RWPE2 (cell line): ENCODE measurements around the gene TNK2.

ENCODE experiments used
- ATAC-seq: fragments of 200-7000 bp; cut with Tn5 transposase; 3 replicates; pipeline ENCODE4 v1.9.1; 2021; ENCODE audit warnings: low read depth
- DNase-seq: peaks from one replicate; pipeline ENCODE4 v3.0.0-alpha.2; 2020; ENCODE audit warnings: low spot score
- H3K27ac ChIP-seq: fragments of 450-650 bp; 2 replicates; pipeline ENCODE4 v1.5.1; 2017; ENCODE audit warnings: mild to moderate bottlenecking; ENCODE audit not compliant: poor library complexity, severe bottlenecking
- H3K27me3 ChIP-seq: fragments of 250-450 bp; sonication (Bioruptor Pico); 2 replicates; pipeline ENCODE4 v1.5.1; 2021; ENCODE audit warnings: mild to moderate bottlenecking, moderate library complexity; ENCODE audit not compliant: insufficient read depth, poor library complexity, severe bottlenecking
- H3K36me3 ChIP-seq: fragments of 250-450 bp; sonication (Bioruptor Pico); 2 replicates; pipeline ENCODE4 v1.5.1; 2020; ENCODE audit warnings: low read depth, mild to moderate bottlenecking, moderate library complexity
- H3K4me1 ChIP-seq: fragments of 250-450 bp; sonication (Bioruptor Pico); 2 replicates; pipeline ENCODE4 v1.5.1; 2021; ENCODE audit warnings: mild to moderate bottlenecking, moderate library complexity; ENCODE audit not compliant: insufficient read depth, poor library complexity, severe bottlenecking
- H3K4me3 ChIP-seq: fragments of 250-450 bp; sonication (Bioruptor Pico); 2 replicates; pipeline ENCODE4 v1.5.1; 2021; ENCODE audit warnings: mild to moderate bottlenecking, moderate library complexity; ENCODE audit not compliant: severe bottlenecking
- H3K9me3 ChIP-seq: fragments of 250-450 bp; sonication (Bioruptor Pico); 2 replicates; pipeline ENCODE4 v1.5.1; 2021; ENCODE audit warnings: mild to moderate bottlenecking, moderate library complexity; ENCODE audit not compliant: severe bottlenecking
- TF ChIP-seq, protein P1 (sequence below): fragments of 450-650 bp; IDR thresholded peaks from one replicate; pipeline ENCODE4 v1.5.1; 2017; ENCODE audit warnings: mild to moderate bottlenecking, moderate library complexity; ENCODE audit not compliant: poor library complexity, severe bottlenecking

TNK2 gene

DNA sequence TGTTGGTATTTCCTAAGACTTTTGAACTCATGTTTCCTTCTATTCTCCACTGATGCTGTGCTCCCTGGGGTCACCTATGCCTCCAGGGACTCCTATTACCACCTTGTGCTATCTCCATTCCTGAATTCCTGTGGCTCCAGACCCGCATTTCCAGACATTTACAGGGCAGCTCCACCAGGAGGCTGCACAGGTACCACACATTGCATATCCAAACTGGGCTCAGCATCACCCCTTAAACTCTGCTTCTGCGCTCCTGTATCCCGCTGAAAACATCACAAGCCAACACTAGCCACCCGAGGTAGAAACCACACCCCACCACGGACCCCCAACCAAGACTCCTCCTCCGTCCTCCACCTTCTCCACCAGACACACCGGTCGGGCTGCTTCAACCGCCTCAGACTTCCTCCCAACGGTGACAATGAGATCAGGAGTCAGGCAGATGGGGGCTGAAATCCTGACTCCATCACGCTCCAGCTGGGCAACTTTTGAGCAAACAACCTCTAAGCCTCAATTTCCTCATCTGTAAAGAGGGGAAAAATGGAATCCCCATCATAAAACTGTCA, 10.4 kb downstream of the TNK2 start:
- no peak overlapping the region for H3K4me3 ChIP-seq
- TF ChIP-seq, protein P1, sequence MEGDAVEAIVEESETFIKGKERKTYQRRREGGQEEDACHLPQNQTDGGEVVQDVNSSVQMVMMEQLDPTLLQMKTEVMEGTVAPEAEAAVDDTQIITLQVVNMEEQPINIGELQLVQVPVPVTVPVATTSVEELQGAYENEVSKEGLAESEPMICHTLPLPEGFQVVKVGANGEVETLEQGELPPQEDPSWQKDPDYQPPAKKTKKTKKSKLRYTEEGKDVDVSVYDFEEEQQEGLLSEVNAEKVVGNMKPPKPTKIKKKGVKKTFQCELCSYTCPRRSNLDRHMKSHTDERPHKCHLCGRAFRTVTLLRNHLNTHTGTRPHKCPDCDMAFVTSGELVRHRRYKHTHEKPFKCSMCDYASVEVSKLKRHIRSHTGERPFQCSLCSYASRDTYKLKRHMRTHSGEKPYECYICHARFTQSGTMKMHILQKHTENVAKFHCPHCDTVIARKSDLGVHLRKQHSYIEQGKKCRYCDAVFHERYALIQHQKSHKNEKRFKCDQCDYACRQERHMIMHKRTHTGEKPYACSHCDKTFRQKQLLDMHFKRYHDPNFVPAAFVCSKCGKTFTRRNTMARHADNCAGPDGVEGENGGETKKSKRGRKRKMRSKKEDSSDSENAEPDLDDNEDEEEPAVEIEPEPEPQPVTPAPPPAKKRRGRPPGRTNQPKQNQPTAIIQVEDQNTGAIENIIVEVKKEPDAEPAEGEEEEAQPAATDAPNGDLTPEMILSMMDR = no peak
- DNase-seq = no peak
- no peaks in the 10 kb centered on the region for H3K9me3 ChIP-seq
- H3K27ac ChIP-seq = peak overlapping the region; percentile 98
- ATAC-seq = no peak
- H3K4me1 ChIP-seq = peaks cover 22% of the 10 kb centered on the region
- H3K36me3 ChIP-seq = no peaks in the 10 kb centered on the region
- H3K27me3 ChIP-seq = no peaks in the 10 kb centered on the region

DNA sequence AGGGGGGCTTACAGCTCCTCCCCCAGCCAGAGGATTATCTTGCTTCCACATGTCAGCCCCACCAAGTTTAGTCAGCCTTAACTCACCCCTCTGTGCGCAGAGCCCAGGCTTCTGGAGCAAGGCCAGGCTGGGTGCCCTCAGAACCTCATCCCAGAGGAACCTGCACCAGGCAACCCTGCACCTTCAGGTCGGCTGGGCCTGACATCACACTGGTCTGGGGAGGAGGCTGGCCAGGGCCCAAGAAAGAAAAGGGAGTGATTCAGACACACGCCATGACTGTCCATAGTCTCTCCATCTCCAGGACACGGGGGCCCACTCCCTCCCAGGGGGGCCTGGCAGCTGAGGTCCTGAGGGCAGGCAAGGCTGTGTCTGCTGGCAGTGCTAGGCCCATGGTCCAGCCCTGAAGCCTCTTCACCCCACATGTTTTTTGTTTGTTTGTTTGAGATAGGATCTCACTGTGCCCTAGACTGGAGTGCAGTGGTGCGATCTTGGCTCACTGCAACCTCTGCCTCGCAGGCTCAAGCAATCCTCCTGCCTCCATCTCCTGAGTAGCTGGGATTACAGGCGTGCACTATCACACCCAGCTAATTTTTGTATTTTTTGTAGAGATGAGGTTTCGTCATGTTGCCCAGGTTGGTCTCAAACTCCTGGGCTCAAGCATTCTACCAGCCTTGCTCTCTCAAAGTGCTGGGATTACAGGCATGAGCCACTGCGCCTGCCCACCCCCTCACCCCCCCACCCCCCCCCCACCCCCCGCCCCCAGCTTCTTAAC, 11.1 kb downstream of the TNK2 start:
- H3K36me3 ChIP-seq = no peaks in the 10 kb centered on the region
- H3K27me3 ChIP-seq = no peaks in the 10 kb centered on the region
- H3K4me1 ChIP-seq = peaks cover 24% of the 10 kb centered on the region
- H3K9me3 ChIP-seq = no peaks in the 10 kb centered on the region
- ATAC-seq (peak; percentile 64), DNase-seq (peak; percentile 92)
- no peak overlapping the region for H3K4me3 ChIP-seq
- peak overlapping the region; percentile 98 for H3K27ac ChIP-seq
- TF ChIP-seq, protein P1 = no peak

DNA sequence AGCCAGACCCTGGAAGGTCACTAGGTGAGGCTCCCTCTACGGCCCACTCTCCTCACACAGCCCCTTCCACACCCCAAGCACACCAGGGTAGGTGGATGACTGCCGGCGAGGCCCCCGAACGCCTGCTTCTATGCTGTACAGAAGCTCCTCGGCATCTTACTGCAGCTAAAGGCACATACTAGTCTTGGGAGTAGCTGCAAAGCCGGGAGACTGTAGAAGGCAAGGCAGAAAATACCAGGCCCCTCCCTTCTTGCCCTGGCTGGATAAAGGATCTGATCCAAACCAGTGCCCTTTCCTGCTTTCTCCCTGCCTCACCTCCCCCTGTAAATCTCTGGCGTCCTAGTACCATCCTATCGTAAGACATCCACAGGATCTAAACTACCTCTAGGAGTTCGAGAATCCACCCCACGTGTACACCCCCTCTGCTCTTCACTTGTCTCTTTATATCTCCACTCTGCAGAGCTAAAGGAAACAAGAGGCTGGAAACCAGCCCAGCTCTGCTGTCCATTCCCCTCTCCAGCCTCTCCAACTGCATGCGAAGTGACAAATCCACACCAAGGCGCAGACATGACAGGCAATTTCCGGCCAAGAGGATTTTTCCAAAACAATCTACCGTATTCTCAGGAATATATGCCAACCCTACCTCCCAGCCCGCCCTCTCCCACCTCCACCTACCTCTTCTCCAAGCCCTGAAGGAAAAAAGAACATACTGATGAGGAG, 11.8 kb downstream of the TNK2 start:
- TF ChIP-seq, protein P1 = no peak
- Histone ChIP-seq H3K36me3 (no peaks in the 10 kb centered on the region; the same call in 1 of the 2 replicates), H3K4me1 (peaks cover 24% of the 10 kb centered on the region), H3K27ac (peak overlapping the region; percentile 98), H3K9me3 (no peaks in the 10 kb centered on the region), H3K27me3 (no peaks in the 10 kb centered on the region), H3K4me3 (peak overlapping the region; percentile 57)
- DNase-seq (no peak), ATAC-seq (peak; percentile 32)

DNA sequence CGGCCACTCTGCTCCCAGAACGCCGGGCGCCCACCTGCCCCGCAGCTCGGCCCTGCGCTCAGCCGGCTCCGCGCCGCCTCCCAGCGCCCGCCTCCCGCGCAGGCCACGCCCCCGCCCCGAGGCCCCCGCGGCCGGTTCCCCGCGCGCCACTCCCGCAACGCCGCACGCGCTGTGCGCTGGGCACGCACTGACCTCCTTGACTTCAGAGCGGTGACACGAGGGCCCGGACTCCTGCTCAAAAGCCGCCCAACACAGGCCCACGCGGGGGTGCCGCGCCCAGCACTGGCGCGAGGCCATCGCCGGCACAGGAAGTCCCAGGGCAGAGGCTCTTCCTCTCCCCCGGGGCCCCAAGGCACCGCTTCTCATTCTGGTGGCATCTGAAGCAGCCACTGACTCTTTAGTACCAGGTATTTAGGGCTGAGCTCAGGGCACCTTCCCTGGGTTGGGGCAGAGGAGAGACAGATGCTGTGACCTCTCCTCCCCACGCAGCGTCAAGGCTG, 12.4 kb downstream of the TNK2 start:
- peak overlapping the region; percentile 98 for H3K27ac ChIP-seq
- H3K27me3 ChIP-seq = no peaks in the 10 kb centered on the region
- ATAC-seq (no peak; the same call in 2 of the 3 replicates), DNase-seq (peak; percentile 66)
- peak overlapping the region; percentile 57 for H3K4me3 ChIP-seq
- H3K4me1 ChIP-seq = peaks cover 22% of the 10 kb centered on the region
- H3K36me3 ChIP-seq = peaks cover 1% of the 10 kb centered on the region; the same call in 1 of the 2 replicates
- no peaks in the 10 kb centered on the region for H3K9me3 ChIP-seq
- TF ChIP-seq, protein P1 = no peak
